Measurements from ENCODE around the gene DPCD. TPM values are rescaled to one million over a fixed set of nuclear protein-coding genes. Genes with fewer than 3 reads are reported as not detected.

The DPCD gene
- total and polyA plus RNA-seq, 10 of the 15 experiments (the other 5 are each of a cell fraction or from before 2014, with no cell fraction given) = 9.7 to 50.9 (median 26.3) TPM

DNA sequence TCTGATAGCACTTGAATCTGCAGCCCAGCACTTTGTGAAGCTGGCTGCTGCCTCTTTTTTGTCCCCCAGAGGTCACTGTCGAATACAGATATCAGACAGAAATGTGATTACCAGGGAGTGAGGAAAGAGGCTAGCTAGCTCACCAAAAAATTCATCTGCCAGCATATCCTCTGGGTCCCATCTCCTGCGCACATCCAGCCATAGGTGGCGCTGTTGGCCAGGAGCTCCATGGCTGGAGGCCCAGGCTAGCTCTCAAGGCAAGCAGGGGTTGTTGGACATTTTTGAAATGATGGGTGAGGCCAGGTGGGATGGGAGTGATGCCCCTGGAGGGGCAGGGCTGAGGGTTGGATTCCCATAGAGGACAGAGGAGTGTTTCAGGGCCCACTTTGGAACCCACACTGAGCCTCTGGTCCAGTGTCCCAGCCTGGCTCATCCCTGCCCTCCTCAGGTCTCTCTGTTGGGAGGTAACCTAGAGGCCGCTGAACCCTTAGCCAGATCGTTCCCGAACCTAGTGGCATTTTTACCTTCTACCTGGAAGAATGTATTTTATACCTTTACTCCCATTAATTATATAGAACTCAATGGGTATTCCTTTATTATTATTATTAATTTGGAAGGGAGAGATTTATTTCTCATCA lies 14.8 kb downstream of the DPCD start:
- H4K20me1 ChIP-seq (ENCODE audit: control insufficient read depth, insufficient read depth) = no peaks in the 10 kb centered on the region
- peak; percentile 100 for ATAC-seq
- no peak overlapping the region for H3K9ac ChIP-seq (ENCODE audit: control insufficient read depth, insufficient read depth, low read length)
- no peak overlapping the region for H3K27ac ChIP-seq (ENCODE audit: control insufficient read depth, insufficient read depth)
- H3K4me3 ChIP-seq = no peak overlapping the region
- no peaks in the 10 kb centered on the region for H3K4me1 ChIP-seq (ENCODE audit: control insufficient read depth, insufficient read depth, low read length)
- no peak overlapping the region for H3K4me2 ChIP-seq (ENCODE audit: control insufficient read depth, insufficient read depth)
- ChIA-PET POLR2A (interaction anchor here (1.1 to 2.6 kb wide), 2 partner anchors 178 to 181 kb away, joined by 3 to 6 read pairs; no protein-coding TSS in a partner anchor), SMC1A (ENCODE audit: uncharacterized antibody, unreplicated experiment) (interaction anchor here (0.7 to 8.7 kb wide), 25 partner anchors 9 to 761 kb away, joined by 3 to 139 read pairs (median 3); partner anchors contain the start of gene NPM3), RAD21 (ENCODE audit: unreplicated experiment) (interaction anchor here (0.6 to 9.4 kb wide), 33 partner anchors 13 to 472 kb away, joined by 3 to 172 read pairs (median 4); partner anchors contain the start of genes DPCD, FGF8, NPM3 and POLL), CTCF (interaction anchor here (0.5 to 13.9 kb wide), 60 partner anchors 8 to 846 kb away, joined by 3 to 334 read pairs (median 5); partner anchors contain the start of genes DPCD, KCNIP2, NPM3 and POLL)
- DNase-seq (ENCODE audit: low read depth, low spot score) = peak; percentile 40
- FAIRE-seq = peak; percentile 97
- no peaks in the 10 kb centered on the region for H3K27me3 ChIP-seq (replicated peaks in 1 of 2; ENCODE audit: control insufficient read depth in 2 of 2, insufficient read depth in 2 of 2, low read length in 1 of 2)
- 25% methylated on average over 6 of the region's 6 CpGs for WGBS (ENCODE audit: insufficient coverage, insufficient replicate concordance, low lambda C conversion rate, missing lambda C conversion rate)
- H2AFZ ChIP-seq (ENCODE audit: control insufficient read depth, low read depth, low read length) = no peak overlapping the region
- H3K9me3 ChIP-seq (replicated peaks; ENCODE audit: control insufficient read depth, insufficient read depth, low read length) = no peaks in the 10 kb centered on the region
- intact Hi-C loops (cut with micrococcal nuclease; ENCODE audit: unreplicated experiment) (loop anchor here (1.0 to 2.0 kb wide), 2 partner anchors 178 to 470 kb away; no protein-coding TSS in a partner anchor), in situ Hi-C loops (cut with MboI) (loop anchor here (5.0 kb wide), 1 partner anchor 474 kb away; no protein-coding TSS in a partner anchor)
- no peaks in the 10 kb centered on the region for H3K79me2 ChIP-seq (ENCODE audit: control insufficient read depth, insufficient read depth, low read length)
- no peaks in the 10 kb centered on the region; a peak in 1 of 4 replicates for H3K36me3 ChIP-seq (ENCODE audit: control insufficient read depth in 2 of 2, insufficient read depth in 2 of 2, low read length in 1 of 2)
- BruUV-seq (replicated peaks) = no TSS peak
- TF ChIP-seq, protein P1, sequence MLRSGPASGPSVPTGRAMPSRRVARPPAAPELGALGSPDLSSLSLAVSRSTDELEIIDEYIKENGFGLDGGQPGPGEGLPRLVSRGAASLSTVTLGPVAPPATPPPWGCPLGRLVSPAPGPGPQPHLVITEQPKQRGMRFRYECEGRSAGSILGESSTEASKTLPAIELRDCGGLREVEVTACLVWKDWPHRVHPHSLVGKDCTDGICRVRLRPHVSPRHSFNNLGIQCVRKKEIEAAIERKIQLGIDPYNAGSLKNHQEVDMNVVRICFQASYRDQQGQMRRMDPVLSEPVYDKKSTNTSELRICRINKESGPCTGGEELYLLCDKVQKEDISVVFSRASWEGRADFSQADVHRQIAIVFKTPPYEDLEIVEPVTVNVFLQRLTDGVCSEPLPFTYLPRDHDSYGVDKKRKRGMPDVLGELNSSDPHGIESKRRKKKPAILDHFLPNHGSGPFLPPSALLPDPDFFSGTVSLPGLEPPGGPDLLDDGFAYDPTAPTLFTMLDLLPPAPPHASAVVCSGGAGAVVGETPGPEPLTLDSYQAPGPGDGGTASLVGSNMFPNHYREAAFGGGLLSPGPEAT (IDR thresholded peaks at IDR 0.05; ENCODE audit: low read depth) = no peak
- 0 out of 2 replicates have a peak, but pooled peaks have one; percentile 7 for TF ChIP-seq IKZF1 (conservative IDR thresholded peaks at IDR 0.05)
- no peak for TF ChIP-seq NR2C1 (IDR thresholded peaks at IDR 0.05)
- 0 out of 2 replicates have a peak, but pooled peaks have one; percentile 18 for TF ChIP-seq HDGF (IDR thresholded peaks at IDR 0.05)
- no peak for TF ChIP-seq LARP7 (IDR thresholded peaks at IDR 0.05)
- TF ChIP-seq, protein P2, sequence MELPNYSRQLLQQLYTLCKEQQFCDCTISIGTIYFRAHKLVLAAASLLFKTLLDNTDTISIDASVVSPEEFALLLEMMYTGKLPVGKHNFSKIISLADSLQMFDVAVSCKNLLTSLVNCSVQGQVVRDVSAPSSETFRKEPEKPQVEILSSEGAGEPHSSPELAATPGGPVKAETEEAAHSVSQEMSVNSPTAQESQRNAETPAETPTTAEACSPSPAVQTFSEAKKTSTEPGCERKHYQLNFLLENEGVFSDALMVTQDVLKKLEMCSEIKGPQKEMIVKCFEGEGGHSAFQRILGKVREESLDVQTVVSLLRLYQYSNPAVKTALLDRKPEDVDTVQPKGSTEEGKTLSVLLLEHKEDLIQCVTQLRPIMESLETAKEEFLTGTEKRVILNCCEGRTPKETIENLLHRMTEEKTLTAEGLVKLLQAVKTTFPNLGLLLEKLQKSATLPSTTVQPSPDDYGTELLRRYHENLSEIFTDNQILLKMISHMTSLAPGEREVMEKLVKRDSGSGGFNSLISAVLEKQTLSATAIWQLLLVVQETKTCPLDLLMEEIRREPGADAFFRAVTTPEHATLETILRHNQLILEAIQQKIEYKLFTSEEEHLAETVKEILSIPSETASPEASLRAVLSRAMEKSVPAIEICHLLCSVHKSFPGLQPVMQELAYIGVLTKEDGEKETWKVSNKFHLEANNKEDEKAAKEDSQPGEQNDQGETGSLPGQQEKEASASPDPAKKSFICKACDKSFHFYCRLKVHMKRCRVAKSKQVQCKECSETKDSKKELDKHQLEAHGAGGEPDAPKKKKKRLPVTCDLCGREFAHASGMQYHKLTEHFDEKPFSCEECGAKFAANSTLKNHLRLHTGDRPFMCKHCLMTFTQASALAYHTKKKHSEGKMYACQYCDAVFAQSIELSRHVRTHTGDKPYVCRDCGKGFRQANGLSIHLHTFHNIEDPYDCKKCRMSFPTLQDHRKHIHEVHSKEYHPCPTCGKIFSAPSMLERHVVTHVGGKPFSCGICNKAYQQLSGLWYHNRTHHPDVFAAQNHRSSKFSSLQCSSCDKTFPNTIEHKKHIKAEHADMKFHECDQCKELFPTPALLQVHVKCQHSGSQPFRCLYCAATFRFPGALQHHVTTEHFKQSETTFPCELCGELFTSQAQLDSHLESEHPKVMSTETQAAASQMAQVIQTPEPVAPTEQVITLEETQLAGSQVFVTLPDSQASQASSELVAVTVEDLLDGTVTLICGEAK (IDR thresholded peaks at IDR 0.05; ENCODE audit: borderline replicate concordance) = no peak
- peak; percentile 75; the same call in 1 of the 2 replicates for TF ChIP-seq SMARCA5 (IDR thresholded peaks at IDR 0.05)
- no peak for TF ChIP-seq TCF12 (IDR thresholded peaks at IDR 0.05; ENCODE audit: low read depth, low read length)
- TF ChIP-seq, protein P3, sequence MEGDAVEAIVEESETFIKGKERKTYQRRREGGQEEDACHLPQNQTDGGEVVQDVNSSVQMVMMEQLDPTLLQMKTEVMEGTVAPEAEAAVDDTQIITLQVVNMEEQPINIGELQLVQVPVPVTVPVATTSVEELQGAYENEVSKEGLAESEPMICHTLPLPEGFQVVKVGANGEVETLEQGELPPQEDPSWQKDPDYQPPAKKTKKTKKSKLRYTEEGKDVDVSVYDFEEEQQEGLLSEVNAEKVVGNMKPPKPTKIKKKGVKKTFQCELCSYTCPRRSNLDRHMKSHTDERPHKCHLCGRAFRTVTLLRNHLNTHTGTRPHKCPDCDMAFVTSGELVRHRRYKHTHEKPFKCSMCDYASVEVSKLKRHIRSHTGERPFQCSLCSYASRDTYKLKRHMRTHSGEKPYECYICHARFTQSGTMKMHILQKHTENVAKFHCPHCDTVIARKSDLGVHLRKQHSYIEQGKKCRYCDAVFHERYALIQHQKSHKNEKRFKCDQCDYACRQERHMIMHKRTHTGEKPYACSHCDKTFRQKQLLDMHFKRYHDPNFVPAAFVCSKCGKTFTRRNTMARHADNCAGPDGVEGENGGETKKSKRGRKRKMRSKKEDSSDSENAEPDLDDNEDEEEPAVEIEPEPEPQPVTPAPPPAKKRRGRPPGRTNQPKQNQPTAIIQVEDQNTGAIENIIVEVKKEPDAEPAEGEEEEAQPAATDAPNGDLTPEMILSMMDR (IDR thresholded peaks at IDR 0.05 in 2 of 3, conservative IDR thresholded peaks at IDR 0.05 in 1 of 3; ENCODE audit: control insufficient read depth in 2 of 3, extremely low read depth in 1 of 3, insufficient read depth in 1 of 3, low read depth in 3 of 3, low read length in 3 of 3) = peak; percentile 93 to 98 (median 96); a peak in 5 of 6 replicates
- TF ChIP-seq, protein P4, sequence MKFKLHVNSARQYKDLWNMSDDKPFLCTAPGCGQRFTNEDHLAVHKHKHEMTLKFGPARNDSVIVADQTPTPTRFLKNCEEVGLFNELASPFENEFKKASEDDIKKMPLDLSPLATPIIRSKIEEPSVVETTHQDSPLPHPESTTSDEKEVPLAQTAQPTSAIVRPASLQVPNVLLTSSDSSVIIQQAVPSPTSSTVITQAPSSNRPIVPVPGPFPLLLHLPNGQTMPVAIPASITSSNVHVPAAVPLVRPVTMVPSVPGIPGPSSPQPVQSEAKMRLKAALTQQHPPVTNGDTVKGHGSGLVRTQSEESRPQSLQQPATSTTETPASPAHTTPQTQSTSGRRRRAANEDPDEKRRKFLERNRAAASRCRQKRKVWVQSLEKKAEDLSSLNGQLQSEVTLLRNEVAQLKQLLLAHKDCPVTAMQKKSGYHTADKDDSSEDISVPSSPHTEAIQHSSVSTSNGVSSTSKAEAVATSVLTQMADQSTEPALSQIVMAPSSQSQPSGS (IDR thresholded peaks at IDR 0.05; ENCODE audit: low read length) = no peak
- TF ChIP-seq, protein P5, sequence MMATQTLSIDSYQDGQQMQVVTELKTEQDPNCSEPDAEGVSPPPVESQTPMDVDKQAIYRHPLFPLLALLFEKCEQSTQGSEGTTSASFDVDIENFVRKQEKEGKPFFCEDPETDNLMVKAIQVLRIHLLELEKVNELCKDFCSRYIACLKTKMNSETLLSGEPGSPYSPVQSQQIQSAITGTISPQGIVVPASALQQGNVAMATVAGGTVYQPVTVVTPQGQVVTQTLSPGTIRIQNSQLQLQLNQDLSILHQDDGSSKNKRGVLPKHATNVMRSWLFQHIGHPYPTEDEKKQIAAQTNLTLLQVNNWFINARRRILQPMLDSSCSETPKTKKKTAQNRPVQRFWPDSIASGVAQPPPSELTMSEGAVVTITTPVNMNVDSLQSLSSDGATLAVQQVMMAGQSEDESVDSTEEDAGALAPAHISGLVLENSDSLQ (IDR thresholded peaks at IDR 0.05) = no peak
- 0 out of 2 replicates have a peak, but pooled peaks have one; percentile 5 for TF ChIP-seq MEF2A (IDR thresholded peaks at IDR 0.05; ENCODE audit: insufficient read depth, low read depth, low read length)

Measured in GM12878 (cell line).